NCI-H2227 treated with DMSO at 0.1 percent for 48 hours (cell line): ENCODE data around the gene KCNE4.

Experiments used
- DNase-seq: peaks from one replicate; lab custom pipeline; 2025; lab: John Stamatoyannopoulos, UW

The KCNE4 gene

GRCh38 chr2:223087466-223087865 is 35.5 kb downstream of the KCNE4 start:
- no peak for DNase-seq

- DNase-seq, result no peak
Measured at GRCh38 chr2:223088866-223089265, 36.9 kb downstream of the KCNE4 start.

GRCh38 chr2:223090039-223090438 is 38.0 kb downstream of the KCNE4 start:
- DNase-seq, result no peak

- no peak for DNase-seq
Measured at GRCh38 chr2:223090540-223091235, 38.7 kb downstream of the KCNE4 start.

- DNase-seq, result no peak
Measured at GRCh38 chr2:223092667-223093066, 40.7 kb downstream of the KCNE4 start.

GRCh38 chr2:223093436-223094241 is 41.6 kb downstream of the KCNE4 start:
- DNase-seq, result no peak

- no peak for DNase-seq
Measured at GRCh38 chr2:223095207-223095606, 43.2 kb downstream of the KCNE4 start.

GRCh38 chr2:223096235-223096970 is 44.4 kb downstream of the KCNE4 start:
- no peak for DNase-seq

- DNase-seq, result no peak
Measured at GRCh38 chr2:223097888-223098383, 45.9 kb downstream of the KCNE4 start.

- no peak for DNase-seq
Measured at GRCh38 chr2:223099561-223099960, 47.6 kb downstream of the KCNE4 start.

GRCh38 chr2:223100061-223100511 is 48.1 kb downstream of the KCNE4 start:
- no peak for DNase-seq

- DNase-seq, result no peak
Measured at GRCh38 chr2:223101340-223102039, 49.5 kb downstream of the KCNE4 start.

GRCh38 chr2:223102040-223102400 is 50.0 kb downstream of the KCNE4 start:
- DNase-seq, result no peak

GRCh38 chr2:223102450-223102849 is 50.5 kb downstream of the KCNE4 start:
- no peak for DNase-seq

- no peak for DNase-seq
Measured at GRCh38 chr2:223104336-223105132, 52.5 kb downstream of the KCNE4 start.
